GM06990 (cell line): ENCODE measurements around the gene P3R3URF.

Experiments used
- DNase-seq: peaks from one replicate; pipeline ENCODE4 v3.0.0-alpha.2; 2011; ENCODE audit not compliant: insufficient read length; ENCODE audit errors: extremely low read depth
- H3K27me3 ChIP-seq: replicated peaks from 2 replicates; pipeline ENCODE4 v1.6.0; 2011; ENCODE audit warnings: low read length; ENCODE audit not compliant: control insufficient read depth, insufficient read depth
- H3K36me3 ChIP-seq: 2 replicates; pipeline ENCODE4 v1.5.1; 2011; ENCODE audit warnings: low read length; ENCODE audit not compliant: control insufficient read depth, insufficient read depth
- H3K4me3 ChIP-seq: replicated peaks from 2 replicates; pipeline ENCODE4 v1.5.1; 2011; ENCODE audit warnings: low read depth, mild to moderate bottlenecking, control low read depth, low read length
- CTCF ChIP-seq: IDR thresholded peaks from 2 replicates; pipeline ENCODE4 v1.5.1; 2011; ENCODE audit warnings: low read length, control low read depth, mild to moderate bottlenecking, inconsistent platforms; ENCODE audit not compliant: insufficient read depth, poor library complexity, severe bottlenecking

Gene P3R3URF

GRCh38 chr1:46188295-46189030 lies 12.2 kb upstream of the P3R3URF start:
- H3K27me3 ChIP-seq = no peaks in the 10 kb centered on the region
- no peak overlapping the region for H3K4me3 ChIP-seq
- no peak for DNase-seq
- TF ChIP-seq CTCF = no peak
- H3K36me3 ChIP-seq = peaks cover 16% of the 10 kb centered on the region

- Histone ChIP-seq H3K27me3 (no peaks in the 10 kb centered on the region), H3K4me3 (no peak overlapping the region), H3K36me3 (peaks cover 11% of the 10 kb centered on the region)
- no peak for DNase-seq
- no peak for TF ChIP-seq CTCF
Observed at GRCh38 chr1:46187106-46187869, 11.0 kb upstream of the P3R3URF start.

GRCh38 chr1:46186076-46186475 lies 9.8 kb upstream of the P3R3URF start:
- Histone ChIP-seq H3K27me3 (no peaks in the 10 kb centered on the region), H3K4me3 (no peak overlapping the region), H3K36me3 (peaks cover 9% of the 10 kb centered on the region)
- no peak for DNase-seq
- TF ChIP-seq CTCF = no peak

- Histone ChIP-seq H3K36me3 (peaks cover 8% of the 10 kb centered on the region), H3K4me3 (no peak overlapping the region), H3K27me3 (no peaks in the 10 kb centered on the region)
- no peak for TF ChIP-seq CTCF
- DNase-seq = no peak
Observed at GRCh38 chr1:46184920-46185658, 8.8 kb upstream of the P3R3URF start.

- Histone ChIP-seq H3K4me3 (no peak overlapping the region), H3K36me3 (peaks cover 8% of the 10 kb centered on the region), H3K27me3 (no peaks in the 10 kb centered on the region)
- no peak for DNase-seq
- TF ChIP-seq CTCF = no peak
Observed at GRCh38 chr1:46183926-46184557, 7.8 kb upstream of the P3R3URF start.
